ENCODE results near the gene ZNF516.
A peak's percentile ranks its signal among the peaks of the same experiment; 100 is the strongest.

ZNF516 gene

DNA sequence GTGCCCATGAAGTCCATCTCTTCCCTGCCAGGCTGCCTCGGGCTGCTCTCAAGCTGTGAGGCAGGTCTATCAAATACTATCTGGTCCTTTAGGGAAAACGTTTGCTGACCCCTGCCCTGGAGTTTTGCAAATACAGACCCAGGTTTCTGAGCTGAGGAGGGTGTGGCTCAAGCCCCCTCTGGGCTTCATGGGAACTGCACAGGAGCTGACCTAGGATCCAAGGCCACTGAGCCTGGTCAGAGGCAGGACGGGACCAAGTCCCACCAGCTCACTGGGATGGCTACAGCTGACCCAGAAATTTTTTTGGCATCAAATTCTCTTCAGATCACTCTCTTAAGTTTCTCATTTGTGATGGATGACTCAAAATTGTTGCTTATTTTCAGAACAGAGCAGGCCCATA is 14.1 kb downstream of the ZNF516 start:
- no peak for TF ChIP-seq EGR1 (IDR thresholded peaks at IDR 0.05)
- TF ChIP-seq TCF12 (IDR thresholded peaks at IDR 0.05; ENCODE audit: low read depth), result no peak
- TF ChIP-seq TEAD4 (IDR thresholded peaks at IDR 0.05), result no peak
- TF ChIP-seq CREB1 (IDR thresholded peaks at IDR 0.05; ENCODE audit: low read depth), result no peak
- no peak for TF ChIP-seq FOXM1 (IDR thresholded peaks at IDR 0.05; ENCODE audit: borderline replicate concordance, low read depth)
- TF ChIP-seq, protein P1, sequence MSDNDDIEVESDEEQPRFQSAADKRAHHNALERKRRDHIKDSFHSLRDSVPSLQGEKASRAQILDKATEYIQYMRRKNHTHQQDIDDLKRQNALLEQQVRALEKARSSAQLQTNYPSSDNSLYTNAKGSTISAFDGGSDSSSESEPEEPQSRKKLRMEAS (IDR thresholded peaks at IDR 0.05), result no peak
- TF ChIP-seq, protein P2, sequence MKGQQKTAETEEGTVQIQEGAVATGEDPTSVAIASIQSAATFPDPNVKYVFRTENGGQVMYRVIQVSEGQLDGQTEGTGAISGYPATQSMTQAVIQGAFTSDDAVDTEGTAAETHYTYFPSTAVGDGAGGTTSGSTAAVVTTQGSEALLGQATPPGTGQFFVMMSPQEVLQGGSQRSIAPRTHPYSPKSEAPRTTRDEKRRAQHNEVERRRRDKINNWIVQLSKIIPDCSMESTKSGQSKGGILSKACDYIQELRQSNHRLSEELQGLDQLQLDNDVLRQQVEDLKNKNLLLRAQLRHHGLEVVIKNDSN (IDR thresholded peaks at IDR 0.05), result no peak
- no peak for TF ChIP-seq YY1 (IDR thresholded peaks at IDR 0.05; ENCODE audit: low read depth)
- no peak for TF ChIP-seq ZBTB7A (IDR thresholded peaks at IDR 0.05; ENCODE audit: low read depth)
- TF ChIP-seq EP300 (IDR thresholded peaks at IDR 0.05; ENCODE audit: borderline replicate concordance), result no peak
- TF ChIP-seq, protein P3, sequence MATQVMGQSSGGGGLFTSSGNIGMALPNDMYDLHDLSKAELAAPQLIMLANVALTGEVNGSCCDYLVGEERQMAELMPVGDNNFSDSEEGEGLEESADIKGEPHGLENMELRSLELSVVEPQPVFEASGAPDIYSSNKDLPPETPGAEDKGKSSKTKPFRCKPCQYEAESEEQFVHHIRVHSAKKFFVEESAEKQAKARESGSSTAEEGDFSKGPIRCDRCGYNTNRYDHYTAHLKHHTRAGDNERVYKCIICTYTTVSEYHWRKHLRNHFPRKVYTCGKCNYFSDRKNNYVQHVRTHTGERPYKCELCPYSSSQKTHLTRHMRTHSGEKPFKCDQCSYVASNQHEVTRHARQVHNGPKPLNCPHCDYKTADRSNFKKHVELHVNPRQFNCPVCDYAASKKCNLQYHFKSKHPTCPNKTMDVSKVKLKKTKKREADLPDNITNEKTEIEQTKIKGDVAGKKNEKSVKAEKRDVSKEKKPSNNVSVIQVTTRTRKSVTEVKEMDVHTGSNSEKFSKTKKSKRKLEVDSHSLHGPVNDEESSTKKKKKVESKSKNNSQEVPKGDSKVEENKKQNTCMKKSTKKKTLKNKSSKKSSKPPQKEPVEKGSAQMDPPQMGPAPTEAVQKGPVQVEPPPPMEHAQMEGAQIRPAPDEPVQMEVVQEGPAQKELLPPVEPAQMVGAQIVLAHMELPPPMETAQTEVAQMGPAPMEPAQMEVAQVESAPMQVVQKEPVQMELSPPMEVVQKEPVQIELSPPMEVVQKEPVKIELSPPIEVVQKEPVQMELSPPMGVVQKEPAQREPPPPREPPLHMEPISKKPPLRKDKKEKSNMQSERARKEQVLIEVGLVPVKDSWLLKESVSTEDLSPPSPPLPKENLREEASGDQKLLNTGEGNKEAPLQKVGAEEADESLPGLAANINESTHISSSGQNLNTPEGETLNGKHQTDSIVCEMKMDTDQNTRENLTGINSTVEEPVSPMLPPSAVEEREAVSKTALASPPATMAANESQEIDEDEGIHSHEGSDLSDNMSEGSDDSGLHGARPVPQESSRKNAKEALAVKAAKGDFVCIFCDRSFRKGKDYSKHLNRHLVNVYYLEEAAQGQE (IDR thresholded peaks at IDR 0.05; ENCODE audit: low read depth), result no peak
- TF ChIP-seq TAF1 (IDR thresholded peaks at IDR 0.05; ENCODE audit: low read depth), result no peak
- TF ChIP-seq RAD21 (IDR thresholded peaks at IDR 0.05; ENCODE audit: low read depth), result no peak
- TF ChIP-seq CEBPB (IDR thresholded peaks at IDR 0.05), result no peak

DNA sequence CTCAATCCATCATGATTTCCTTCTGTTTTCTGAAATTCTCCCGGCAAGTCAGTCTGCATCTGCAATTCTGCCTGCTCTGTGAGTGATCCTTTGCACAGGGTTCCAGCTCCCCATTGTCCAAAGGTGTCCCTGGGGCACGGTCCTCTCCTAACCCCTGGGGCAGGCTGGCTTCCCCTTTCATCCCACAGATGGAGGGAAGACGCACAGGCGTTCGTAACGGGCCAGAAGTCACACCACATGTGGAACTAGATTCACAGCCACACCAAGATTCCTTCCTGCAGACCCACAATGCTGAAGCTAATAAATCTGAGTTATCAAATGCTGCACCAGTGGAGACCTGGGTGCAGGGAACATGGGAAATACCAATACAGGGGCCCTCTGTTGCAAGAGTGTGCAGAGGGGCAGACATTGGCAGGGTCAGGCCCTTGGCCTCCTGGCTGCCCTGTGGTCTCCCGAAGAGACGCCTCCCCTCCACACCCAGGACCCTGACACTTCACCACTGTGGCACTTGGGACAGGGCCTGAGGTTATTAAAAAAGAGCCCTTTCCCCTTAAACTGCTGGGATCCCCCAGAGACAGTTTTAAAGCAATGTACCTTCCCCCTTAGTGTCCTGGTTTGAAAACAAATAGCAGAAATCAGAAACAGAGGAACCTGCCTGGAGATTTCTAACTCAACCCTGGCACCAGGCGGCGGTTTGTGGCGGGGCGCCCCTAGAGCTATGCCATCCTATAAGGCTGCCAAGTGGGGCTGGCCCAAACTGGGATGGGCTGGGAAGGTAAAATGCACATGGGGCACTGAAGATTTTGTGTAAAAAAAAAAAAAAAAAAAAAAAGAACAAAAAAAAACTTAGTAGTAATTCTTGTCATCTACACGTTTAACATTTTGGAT is 15.4 kb downstream of the ZNF516 start:
- TF ChIP-seq EP300 (IDR thresholded peaks at IDR 0.05; ENCODE audit: borderline replicate concordance) (no peak), CREB1 (IDR thresholded peaks at IDR 0.05; ENCODE audit: low read depth) (no peak), RAD21 (IDR thresholded peaks at IDR 0.05; ENCODE audit: low read depth) (no peak), FOXM1 (IDR thresholded peaks at IDR 0.05; ENCODE audit: borderline replicate concordance, low read depth) (no peak), NFIC (IDR thresholded peaks at IDR 0.05) (no peak), TCF12 (IDR thresholded peaks at IDR 0.05; ENCODE audit: low read depth) (no peak), CEBPB (IDR thresholded peaks at IDR 0.05) (no peak), ZBTB7A (IDR thresholded peaks at IDR 0.05; ENCODE audit: low read depth) (no peak), TEAD4 (IDR thresholded peaks at IDR 0.05) (no peak), YY1 (IDR thresholded peaks at IDR 0.05; ENCODE audit: low read depth) (no peak), TAF1 (IDR thresholded peaks at IDR 0.05; ENCODE audit: low read depth) (no peak)
- TF ChIP-seq, protein P2 (IDR thresholded peaks at IDR 0.05), result no peak
- TF ChIP-seq, protein P1 (IDR thresholded peaks at IDR 0.05), result no peak
- TF ChIP-seq, protein P3 (IDR thresholded peaks at IDR 0.05; ENCODE audit: low read depth), result no peak

DNA sequence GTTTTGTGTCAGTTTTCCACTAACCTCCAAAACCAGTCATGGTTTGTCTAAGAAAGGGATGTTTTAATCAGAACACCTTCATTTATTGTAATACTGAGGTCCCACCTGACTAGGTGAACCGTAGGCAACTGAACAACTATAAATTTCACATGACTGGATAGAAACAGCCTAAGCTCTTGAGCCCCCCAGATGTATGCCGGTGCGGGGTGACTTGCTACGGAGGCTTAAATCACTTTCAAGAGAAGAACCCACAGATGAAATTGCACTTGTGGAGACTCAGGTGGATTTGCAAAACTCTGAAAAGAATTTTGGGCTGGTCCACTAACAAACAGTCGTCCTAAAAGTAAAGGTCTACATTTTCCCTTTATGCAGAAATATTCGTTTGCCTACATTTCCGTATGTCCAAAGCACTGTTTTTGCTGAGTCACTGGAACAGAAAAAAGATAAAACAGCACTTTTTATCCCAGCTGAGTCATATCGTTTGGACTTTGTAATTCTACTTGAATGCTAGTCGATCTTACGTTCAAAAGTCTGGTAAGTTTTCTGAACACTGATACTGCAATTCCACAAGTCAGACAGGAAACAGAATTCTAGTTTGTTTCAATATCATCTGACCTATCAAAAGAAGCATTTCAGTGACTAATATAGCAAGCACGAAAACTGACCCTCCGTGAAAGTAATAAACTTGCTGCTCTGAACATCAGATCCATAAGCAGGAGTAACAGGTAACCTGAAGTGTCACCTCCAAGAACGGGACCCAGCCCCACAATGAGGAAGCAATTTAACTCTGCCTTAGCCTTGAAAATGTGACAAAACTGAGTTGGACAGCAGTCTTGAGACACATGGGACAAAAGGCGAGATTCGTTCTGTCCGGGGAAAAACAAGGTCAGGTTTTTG is 18.1 kb downstream of the ZNF516 start:
- TF ChIP-seq YY1 (IDR thresholded peaks at IDR 0.05; ENCODE audit: low read depth), result no peak
- TF ChIP-seq, protein P3 (IDR thresholded peaks at IDR 0.05; ENCODE audit: low read depth), result peak; percentile 29; the same call in 1 of the 2 replicates
